GM12878 (cell line): ENCODE measurements around the gene METTL4. TPM values are rescaled to one million over a fixed set of nuclear protein-coding genes. Genes with fewer than 3 reads are reported as not detected.

ENCODE experiments used
- CEBPB ChIP-seq, 2 experiments: fragments of 150-350 bp in 1 of 2; IDR thresholded peaks; 2 replicates each; pipeline ENCODE4 v1.6.1; 2012 to 2014; ENCODE audit warnings: low read depth in 2 of 2, low read length in 2 of 2, borderline replicate concordance in 1 of 2, inconsistent platforms in 1 of 2
- CHD4 ChIP-seq: fragments of 200-600 bp; sonication (generic); IDR thresholded peaks from 2 replicates; pipeline ENCODE4 v1.6.1; 2016; ENCODE audit warnings: mild to moderate bottlenecking
- E2F8 ChIP-seq: fragments of 450-650 bp; IDR thresholded peaks from 2 replicates; pipeline ENCODE4 v1.6.1; 2018; ENCODE audit warnings: mild to moderate bottlenecking, low read depth, moderate library complexity; ENCODE audit not compliant: partially characterized antibody
- GABPA ChIP-seq: IDR thresholded peaks from 2 replicates; pipeline ENCODE4 v1.6.1; 2014; ENCODE audit warnings: antibody characterized with exemption, low read depth, mild to moderate bottlenecking, inconsistent platforms
- GATAD2B ChIP-seq: fragments of 450-650 bp; conservative IDR thresholded peaks from 2 replicates; pipeline ENCODE4 v1.6.1; 2017; ENCODE audit warnings: low read depth, mild to moderate bottlenecking, moderate library complexity
- HCFC1 ChIP-seq: fragments of 150-350 bp; IDR thresholded peaks from 2 replicates; pipeline ENCODE4 v1.6.1; 2014; ENCODE audit warnings: low read length
- IKZF1 ChIP-seq: fragments of 450-650 bp; conservative IDR thresholded peaks from 2 replicates; pipeline ENCODE4 v1.6.1; 2017; ENCODE audit warnings: antibody characterized with exemption, mild to moderate bottlenecking
- MYB ChIP-seq: fragments of 150-350 bp; IDR thresholded peaks from 2 replicates; pipeline ENCODE4 v1.6.1; 2014; ENCODE audit warnings: mild to moderate bottlenecking, low read depth, low read length, borderline replicate concordance
- POLR2AphosphoS5 ChIP-seq: IDR thresholded peaks from 2 replicates; pipeline ENCODE4 v1.6.1; 2011; ENCODE audit warnings: mild to moderate bottlenecking, low read length, inconsistent platforms
- POU2F2 ChIP-seq: IDR thresholded peaks from 3 replicates; pipeline ENCODE4 v1.6.1; 2011; ENCODE audit warnings: low read depth, mild to moderate bottlenecking, low read length, borderline replicate concordance
- RAD51 ChIP-seq: fragments of 450-650 bp; IDR thresholded peaks from 2 replicates; pipeline ENCODE4 v1.6.1; 2016; ENCODE audit warnings: moderate library complexity, mild to moderate bottlenecking, inconsistent platforms
- RFX5 ChIP-seq: IDR thresholded peaks from 2 replicates; pipeline ENCODE4 v1.6.1; 2011; ENCODE audit warnings: low read depth, low read length, improper control_type of control experiment
- SIN3A ChIP-seq: IDR thresholded peaks from 2 replicates; pipeline ENCODE4 v1.6.1; 2012; ENCODE audit warnings: low read depth, low read length, improper control_type of control experiment
- SKIL ChIP-seq: fragments of 450-650 bp; IDR thresholded peaks from 2 replicates; pipeline ENCODE4 v1.6.1; 2017; ENCODE audit warnings: mild to moderate bottlenecking, low read depth, inconsistent platforms; ENCODE audit not compliant: poor library complexity, severe bottlenecking
- TCF12 ChIP-seq: IDR thresholded peaks from 2 replicates; pipeline ENCODE4 v1.6.1; 2011; ENCODE audit warnings: low read depth, mild to moderate bottlenecking, low read length
- TCF3 ChIP-seq: IDR thresholded peaks from 2 replicates; pipeline ENCODE4 v1.6.1; 2012; ENCODE audit warnings: low read depth, mild to moderate bottlenecking, low read length, borderline replicate concordance; ENCODE audit not compliant: insufficient read depth
- USF2 ChIP-seq: IDR thresholded peaks from 2 replicates; pipeline ENCODE4 v1.6.1; 2011; ENCODE audit warnings: low read depth, low read length, improper control_type of control experiment, borderline replicate concordance
- polyA plus RNA-seq, 11 experiments: library from polyadenylated mRNA; depleted of rRNA in 4 of 11; unstranded in 6 of 11; stranded (reverse) in 5 of 11; fragments of >200 nt; fragmentation: Nextera tagmentation in 4 of 11; fragmentation: Illumina TruSeq in 1 of 11; extraction: Ambion mirVana in 4 of 11; extraction: Trizol in 1 of 11; gene quantifications; 1 replicate in 1 of 11; 2 replicates in 10 of 11; pipeline versions ENCODE4 v1.2.1 to v1.2.3, GENCODE V29; 2011 to 2016; ENCODE audit warnings: inconsistent platforms in 2 of 11, missing spikeins in 2 of 11, low read depth in 1 of 11
- total RNA-seq, 4 experiments: library from RNA; depleted of rRNA in 3 of 4; stranded (reverse); fragments of >200 nt in 3 of 4; fragmentation: Illumina TruSeq in 1 of 4; extraction: Trizol in 1 of 4; gene quantifications; 2 replicates each; pipeline versions ENCODE4 v1.2.1 to v1.2.3, GENCODE V29; 2013 to 2021
- TF ChIP-seq, protein P1 (sequence below): fragments of 450-650 bp; IDR thresholded peaks from 2 replicates; pipeline ENCODE4 v1.6.1; 2017; ENCODE audit warnings: mild to moderate bottlenecking, moderate library complexity

The METTL4 gene
- total and polyA plus RNA-seq, 10 of the 15 experiments (the other 5 are each of a cell fraction or from before 2014, with no cell fraction given): 4.9 to 15.2 (median 12.3) TPM

GRCh38 chr18:2571200-2572170, at the start of gene METTL4, which contains the start of gene NDC80 (continued):
- TF ChIP-seq, protein P1, sequence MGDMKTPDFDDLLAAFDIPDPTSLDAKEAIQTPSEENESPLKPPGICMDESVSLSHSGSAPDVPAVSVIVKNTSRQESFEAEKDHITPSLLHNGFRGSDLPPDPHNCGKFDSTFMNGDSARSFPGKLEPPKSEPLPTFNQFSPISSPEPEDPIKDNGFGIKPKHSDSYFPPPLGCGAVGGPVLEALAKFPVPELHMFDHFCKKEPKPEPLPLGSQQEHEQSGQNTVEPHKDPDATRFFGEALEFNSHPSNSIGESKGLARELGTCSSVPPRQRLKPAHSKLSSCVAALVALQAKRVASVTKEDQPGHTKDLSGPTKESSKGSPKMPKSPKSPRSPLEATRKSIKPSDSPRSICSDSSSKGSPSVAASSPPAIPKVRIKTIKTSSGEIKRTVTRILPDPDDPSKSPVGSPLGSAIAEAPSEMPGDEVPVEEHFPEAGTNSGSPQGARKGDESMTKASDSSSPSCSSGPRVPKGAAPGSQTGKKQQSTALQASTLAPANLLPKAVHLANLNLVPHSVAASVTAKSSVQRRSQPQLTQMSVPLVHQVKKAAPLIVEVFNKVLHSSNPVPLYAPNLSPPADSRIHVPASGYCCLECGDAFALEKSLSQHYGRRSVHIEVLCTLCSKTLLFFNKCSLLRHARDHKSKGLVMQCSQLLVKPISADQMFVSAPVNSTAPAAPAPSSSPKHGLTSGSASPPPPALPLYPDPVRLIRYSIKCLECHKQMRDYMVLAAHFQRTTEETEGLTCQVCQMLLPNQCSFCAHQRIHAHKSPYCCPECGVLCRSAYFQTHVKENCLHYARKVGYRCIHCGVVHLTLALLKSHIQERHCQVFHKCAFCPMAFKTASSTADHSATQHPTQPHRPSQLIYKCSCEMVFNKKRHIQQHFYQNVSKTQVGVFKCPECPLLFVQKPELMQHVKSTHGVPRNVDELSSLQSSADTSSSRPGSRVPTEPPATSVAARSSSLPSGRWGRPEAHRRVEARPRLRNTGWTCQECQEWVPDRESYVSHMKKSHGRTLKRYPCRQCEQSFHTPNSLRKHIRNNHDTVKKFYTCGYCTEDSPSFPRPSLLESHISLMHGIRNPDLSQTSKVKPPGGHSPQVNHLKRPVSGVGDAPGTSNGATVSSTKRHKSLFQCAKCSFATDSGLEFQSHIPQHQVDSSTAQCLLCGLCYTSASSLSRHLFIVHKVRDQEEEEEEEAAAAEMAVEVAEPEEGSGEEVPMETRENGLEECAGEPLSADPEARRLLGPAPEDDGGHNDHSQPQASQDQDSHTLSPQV: no peak
- peak; percentile 99 for TF ChIP-seq SIN3A
- TF ChIP-seq IKZF1: peak; percentile 93
- TF ChIP-seq HCFC1: peak; percentile 83
- TF ChIP-seq RAD51: no peak
- TF ChIP-seq E2F8: peak; percentile 90
- TF ChIP-seq RFX5: no peak
- peak; percentile 87; the same call in 1 of the 2 replicates for TF ChIP-seq GATAD2B
- TF ChIP-seq TCF3: no peak
- 0 out of 3 replicates have a peak, but pooled peaks have one; percentile 69 for TF ChIP-seq POU2F2
- no peak for TF ChIP-seq CHD4
- peak; percentile 77; the same call in 1 of the 2 replicates for TF ChIP-seq POLR2AphosphoS5
- no peak for TF ChIP-seq CEBPB (IDR thresholded peaks at IDR 0.05; ENCODE audit: borderline replicate concordance in 1 of 2, low read depth in 2 of 2, low read length in 2 of 2)
- TF ChIP-seq GABPA: 0 out of 2 replicates have a peak, but pooled peaks have one; percentile 23
- no peak for TF ChIP-seq USF2
- TF ChIP-seq MYB: no peak
- TF ChIP-seq SKIL: peak; percentile 11
- TF ChIP-seq TCF12: peak; percentile 21; the same call in 1 of the 2 replicates
